Effector memory CD4-positive, alpha-beta T cell (primary cell): ENCODE data around the gene CDKN2B.
"Not testable (repeated sequence)": the region's sequence is repeated elsewhere in the genome, so short reads cannot be mapped to it uniquely, and the experiment has no call there.

ENCODE experiments used
- DNase-seq, 3 donors: peaks; one replicate each; pipeline ENCODE4 v3.0.0-alpha.2; 2020
- H3K27ac ChIP-seq: 2 replicates; pipeline ENCODE4 v1.7.0; 2013; ENCODE audit warnings: mild to moderate bottlenecking, low read length, moderate library complexity; ENCODE audit not compliant: insufficient read depth, poor library complexity, severe bottlenecking
- H3K27me3 ChIP-seq: replicated peaks from 2 replicates; pipeline ENCODE4 v1.7.0; 2013; ENCODE audit warnings: mild to moderate bottlenecking, low read length; ENCODE audit not compliant: insufficient read depth, control insufficient read depth, poor library complexity, severe bottlenecking
- H3K36me3 ChIP-seq: 2 replicates; pipeline ENCODE4 v1.7.0; 2013; ENCODE audit warnings: mild to moderate bottlenecking, low read length, moderate library complexity; ENCODE audit not compliant: control insufficient read depth, insufficient read depth
- H3K4me1 ChIP-seq: 2 replicates; pipeline ENCODE4 v1.7.0; 2013; ENCODE audit warnings: low read length, mild to moderate bottlenecking; ENCODE audit not compliant: control insufficient read depth, insufficient read depth, poor library complexity, severe bottlenecking
- H3K4me3 ChIP-seq: 2 replicates; pipeline ENCODE4 v1.7.0; 2013; ENCODE audit warnings: low read length, low read depth, mild to moderate bottlenecking; ENCODE audit not compliant: insufficient read depth, poor library complexity, severe bottlenecking
- H3K9me3 ChIP-seq: 2 replicates; pipeline ENCODE4 v1.7.0; 2013; ENCODE audit warnings: mild to moderate bottlenecking, low read length, moderate library complexity; ENCODE audit not compliant: control insufficient read depth
- total RNA-seq, 3 donors: gene quantifications; one replicate each; lab custom pipeline; 2026; lab: John Stamatoyannopoulos, UW

The CDKN2B gene
- total RNA-seq: 0.52 to 1.2 (median 0.69) reads per million in 3 donors

GRCh38 chr9:22008717-22009505, at the start of gene CDKN2B:
Gene CDKN2B, minus strand, starts transcription at chr9:22009305. Its CDS starts 352 bp downstream, at chr9:22008953.
- Histone ChIP-seq H3K27ac (peak within 1 kb of the TSS; percentile 8), H3K4me3 (peak within 1 kb of the TSS; percentile 72), H3K27me3 (peaks cover 50% of the 10 kb centered on the region), H3K36me3 (no peaks in the 10 kb centered on the region), H3K9me3 (no peaks in the 10 kb centered on the region), H3K4me1 (peaks cover 25% of the 10 kb centered on the region)
- peak; percentile 37 to 69 (median 63) for DNase-seq

GRCh38 chr9:22057972-22058371, 48.9 kb upstream of the CDKN2B start:
- H3K27me3 ChIP-seq, DNase-seq, H3K4me3 ChIP-seq, H3K9me3 ChIP-seq, H3K4me1 ChIP-seq, H3K36me3 ChIP-seq, H3K27ac ChIP-seq: not testable (repeated sequence)

GRCh38 chr9:22056402-22056801, 47.3 kb upstream of the CDKN2B start:
- Histone ChIP-seq H3K4me3 (no peak overlapping the region), H3K36me3 (no peaks in the 10 kb centered on the region), H3K4me1 (peaks cover 5% of the 10 kb centered on the region), H3K9me3 (no peaks in the 10 kb centered on the region), H3K27ac (no peak overlapping the region), H3K27me3 (no peaks in the 10 kb centered on the region)
- no peak for DNase-seq

GRCh38 chr9:22055090-22055489, 46.0 kb upstream of the CDKN2B start:
- Histone ChIP-seq H3K27me3 (no peaks in the 10 kb centered on the region), H3K4me1 (peaks cover 5% of the 10 kb centered on the region), H3K27ac (no peak overlapping the region), H3K9me3 (no peaks in the 10 kb centered on the region), H3K4me3 (no peak overlapping the region), H3K36me3 (no peaks in the 10 kb centered on the region)
- DNase-seq: no peak

GRCh38 chr9:22054529-22054928, 45.4 kb upstream of the CDKN2B start:
- Histone ChIP-seq H3K9me3 (no peaks in the 10 kb centered on the region), H3K27ac (no peak overlapping the region), H3K4me1 (peaks cover 5% of the 10 kb centered on the region), H3K4me3 (no peak overlapping the region), H3K27me3 (no peaks in the 10 kb centered on the region), H3K36me3 (no peaks in the 10 kb centered on the region)
- DNase-seq: no peak

- no peak overlapping the region for H3K27ac ChIP-seq
- no peaks in the 10 kb centered on the region for H3K27me3 ChIP-seq
- H3K9me3 ChIP-seq: no peaks in the 10 kb centered on the region
- no peaks in the 10 kb centered on the region for H3K36me3 ChIP-seq
- DNase-seq: no peak
- H3K4me1 ChIP-seq: peaks cover 5% of the 10 kb centered on the region
- no peak overlapping the region for H3K4me3 ChIP-seq
These were observed 45.0 kb upstream of the CDKN2B start for GRCh38 chr9:22054076-22054475.

GRCh38 chr9:22053178-22053577, 44.1 kb upstream of the CDKN2B start:
- no peaks in the 10 kb centered on the region for H3K36me3 ChIP-seq
- DNase-seq: no peak
- H3K4me1 ChIP-seq: peaks cover 5% of the 10 kb centered on the region
- H3K27ac ChIP-seq: no peak overlapping the region
- H3K4me3 ChIP-seq: no peak overlapping the region
- no peaks in the 10 kb centered on the region for H3K9me3 ChIP-seq
- H3K27me3 ChIP-seq: no peaks in the 10 kb centered on the region

GRCh38 chr9:22052376-22052945, 43.4 kb upstream of the CDKN2B start:
- peaks cover 5% of the 10 kb centered on the region for H3K4me1 ChIP-seq
- no peaks in the 10 kb centered on the region for H3K36me3 ChIP-seq
- no peak overlapping the region for H3K4me3 ChIP-seq
- no peak for DNase-seq
- H3K9me3 ChIP-seq: no peaks in the 10 kb centered on the region
- no peak overlapping the region for H3K27ac ChIP-seq
- no peaks in the 10 kb centered on the region for H3K27me3 ChIP-seq

- Histone ChIP-seq H3K27me3 (no peaks in the 10 kb centered on the region), H3K27ac (no peak overlapping the region), H3K4me3 (no peak overlapping the region), H3K36me3 (no peaks in the 10 kb centered on the region), H3K9me3 (no peaks in the 10 kb centered on the region), H3K4me1 (peaks cover 9% of the 10 kb centered on the region)
- DNase-seq: no peak
These were observed 41.8 kb upstream of the CDKN2B start for GRCh38 chr9:22050924-22051323.

GRCh38 chr9:22049411-22049810, 40.3 kb upstream of the CDKN2B start:
- H3K36me3 ChIP-seq: no peaks in the 10 kb centered on the region
- no peaks in the 10 kb centered on the region for H3K27me3 ChIP-seq
- H3K4me1 ChIP-seq: peaks cover 9% of the 10 kb centered on the region
- H3K4me3 ChIP-seq: no peak overlapping the region
- DNase-seq: no peak
- H3K9me3 ChIP-seq: no peaks in the 10 kb centered on the region
- no peak overlapping the region for H3K27ac ChIP-seq
